GM23338 (cell line): ENCODE results near the gene ATP10B. TPM values are rescaled to one million over a fixed set of nuclear protein-coding genes. Genes with fewer than 3 reads are reported as not detected.

Experiments
- CREB1 ChIP-seq: fragments of 250-450 bp; sonication (Bioruptor Pico); IDR thresholded peaks from 2 replicates; pipeline ENCODE4 v1.5.0; 2020; ENCODE audit warnings: low read depth, mild to moderate bottlenecking, moderate library complexity
- EZH2 ChIP-seq: fragments of 200-600 bp; sonication (generic); IDR thresholded peaks from one replicate; pipeline ENCODE4 v1.8.0; 2017; ENCODE audit warnings: antibody characterized with exemption, mild to moderate bottlenecking, low read depth; ENCODE audit not compliant: unreplicated experiment
- JUNB ChIP-seq: IDR thresholded peaks from one replicate; pipeline ENCODE4 v1.6.1; 2016; ENCODE audit warnings: antibody characterized with exemption; ENCODE audit not compliant: unreplicated experiment
- NANOG ChIP-seq: IDR thresholded peaks from 2 replicates; pipeline ENCODE4 v1.6.1; 2016; ENCODE audit warnings: antibody characterized with exemption, borderline replicate concordance
- POLR2AphosphoS5 ChIP-seq: IDR thresholded peaks from 2 replicates; pipeline ENCODE4 v1.6.1; 2016; ENCODE audit warnings: antibody characterized with exemption, low read depth
- ZNF114 ChIP-seq: fragments of 250-450 bp; sonication (Bioruptor Pico); IDR thresholded peaks from 2 replicates; pipeline ENCODE4 v1.5.0; 2020; ENCODE audit warnings: mild to moderate bottlenecking, moderate library complexity
- polyA plus RNA-seq: library from polyadenylated mRNA; unstranded; fragments of >200 nt; fragmentation: Nextera tagmentation; extraction: Ambion mirVana; gene quantifications from 2 replicates; pipeline ENCODE4 v1.2.1, GENCODE V29; 2016
- total RNA-seq: library from RNA; depleted of rRNA; stranded (reverse); fragments of >200 nt; shearing (Covaris generic); gene quantifications from 2 replicates; pipeline ENCODE4 v1.2.3, GENCODE V29; 2014
- TF ChIP-seq, protein P1 (sequence below): fragments of 250-450 bp; sonication (Bioruptor Pico); IDR thresholded peaks from 2 replicates; pipeline ENCODE4 v1.5.0; 2020; ENCODE audit warnings: mild to moderate bottlenecking, moderate library complexity
- TF ChIP-seq, protein P2 (sequence below): IDR thresholded peaks from one replicate; pipeline ENCODE4 v1.6.1; 2018; ENCODE audit warnings: antibody characterized with exemption; ENCODE audit not compliant: unreplicated experiment

ATP10B gene
- total and polyA plus RNA-seq, 2 experiments from 2014 or later, result 0.11 to 0.14 TPM

GRCh38 chr5:160534914-160535313 lies 317.1 kb downstream of the ATP10B start (continued):
- TF ChIP-seq, protein P1, sequence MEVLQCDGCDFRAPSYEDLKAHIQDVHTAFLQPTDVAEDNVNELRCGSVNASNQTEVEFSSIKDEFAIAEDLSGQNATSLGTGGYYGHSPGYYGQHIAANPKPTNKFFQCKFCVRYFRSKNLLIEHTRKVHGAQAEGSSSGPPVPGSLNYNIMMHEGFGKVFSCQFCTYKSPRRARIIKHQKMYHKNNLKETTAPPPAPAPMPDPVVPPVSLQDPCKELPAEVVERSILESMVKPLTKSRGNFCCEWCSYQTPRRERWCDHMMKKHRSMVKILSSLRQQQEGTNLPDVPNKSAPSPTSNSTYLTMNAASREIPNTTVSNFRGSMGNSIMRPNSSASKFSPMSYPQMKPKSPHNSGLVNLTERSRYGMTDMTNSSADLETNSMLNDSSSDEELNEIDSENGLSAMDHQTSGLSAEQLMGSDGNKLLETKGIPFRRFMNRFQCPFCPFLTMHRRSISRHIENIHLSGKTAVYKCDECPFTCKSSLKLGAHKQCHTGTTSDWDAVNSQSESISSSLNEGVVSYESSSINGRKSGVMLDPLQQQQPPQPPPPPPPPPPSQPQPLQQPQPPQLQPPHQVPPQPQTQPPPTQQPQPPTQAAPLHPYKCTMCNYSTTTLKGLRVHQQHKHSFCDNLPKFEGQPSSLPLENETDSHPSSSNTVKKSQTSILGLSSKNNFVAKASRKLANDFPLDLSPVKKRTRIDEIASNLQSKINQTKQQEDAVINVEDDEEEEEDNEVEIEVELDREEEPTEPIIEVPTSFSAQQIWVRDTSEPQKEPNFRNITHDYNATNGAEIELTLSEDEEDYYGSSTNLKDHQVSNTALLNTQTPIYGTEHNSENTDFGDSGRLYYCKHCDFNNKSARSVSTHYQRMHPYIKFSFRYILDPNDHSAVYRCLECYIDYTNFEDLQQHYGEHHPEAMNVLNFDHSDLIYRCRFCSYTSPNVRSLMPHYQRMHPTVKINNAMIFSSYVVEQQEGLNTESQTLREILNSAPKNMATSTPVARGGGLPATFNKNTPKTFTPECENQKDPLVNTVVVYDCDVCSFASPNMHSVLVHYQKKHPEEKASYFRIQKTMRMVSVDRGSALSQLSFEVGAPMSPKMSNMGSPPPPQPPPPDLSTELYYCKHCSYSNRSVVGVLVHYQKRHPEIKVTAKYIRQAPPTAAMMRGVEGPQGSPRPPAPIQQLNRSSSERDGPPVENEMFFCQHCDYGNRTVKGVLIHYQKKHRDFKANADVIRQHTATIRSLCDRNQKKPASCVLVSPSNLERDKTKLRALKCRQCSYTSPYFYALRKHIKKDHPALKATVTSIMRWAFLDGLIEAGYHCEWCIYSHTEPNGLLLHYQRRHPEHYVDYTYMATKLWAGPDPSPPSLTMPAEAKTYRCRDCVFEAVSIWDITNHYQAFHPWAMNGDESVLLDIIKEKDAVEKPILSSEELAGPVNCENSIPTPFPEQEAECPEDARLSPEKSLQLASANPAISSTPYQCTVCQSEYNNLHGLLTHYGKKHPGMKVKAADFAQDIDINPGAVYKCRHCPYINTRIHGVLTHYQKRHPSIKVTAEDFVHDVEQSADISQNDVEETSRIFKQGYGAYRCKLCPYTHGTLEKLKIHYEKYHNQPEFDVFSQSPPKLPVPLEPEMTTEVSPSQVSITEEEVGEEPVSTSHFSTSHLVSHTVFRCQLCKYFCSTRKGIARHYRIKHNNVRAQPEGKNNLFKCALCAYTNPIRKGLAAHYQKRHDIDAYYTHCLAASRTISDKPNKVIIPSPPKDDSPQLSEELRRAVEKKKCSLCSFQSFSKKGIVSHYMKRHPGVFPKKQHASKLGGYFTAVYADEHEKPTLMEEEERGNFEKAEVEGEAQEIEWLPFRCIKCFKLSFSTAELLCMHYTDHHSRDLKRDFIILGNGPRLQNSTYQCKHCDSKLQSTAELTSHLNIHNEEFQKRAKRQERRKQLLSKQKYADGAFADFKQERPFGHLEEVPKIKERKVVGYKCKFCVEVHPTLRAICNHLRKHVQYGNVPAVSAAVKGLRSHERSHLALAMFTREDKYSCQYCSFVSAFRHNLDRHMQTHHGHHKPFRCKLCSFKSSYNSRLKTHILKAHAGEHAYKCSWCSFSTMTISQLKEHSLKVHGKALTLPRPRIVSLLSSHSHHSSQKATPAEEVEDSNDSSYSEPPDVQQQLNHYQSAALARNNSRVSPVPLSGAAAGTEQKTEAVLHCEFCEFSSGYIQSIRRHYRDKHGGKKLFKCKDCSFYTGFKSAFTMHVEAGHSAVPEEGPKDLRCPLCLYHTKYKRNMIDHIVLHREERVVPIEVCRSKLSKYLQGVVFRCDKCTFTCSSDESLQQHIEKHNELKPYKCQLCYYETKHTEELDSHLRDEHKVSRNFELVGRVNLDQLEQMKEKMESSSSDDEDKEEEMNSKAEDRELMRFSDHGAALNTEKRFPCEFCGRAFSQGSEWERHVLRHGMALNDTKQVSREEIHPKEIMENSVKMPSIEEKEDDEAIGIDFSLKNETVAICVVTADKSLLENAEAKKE (CRISPR knock-in tag), result no peak; the same call in 1 of the 2 replicates
- TF ChIP-seq POLR2AphosphoS5, result no peak
- TF ChIP-seq CREB1 (CRISPR knock-in tag), result no peak
- TF ChIP-seq, protein P2, sequence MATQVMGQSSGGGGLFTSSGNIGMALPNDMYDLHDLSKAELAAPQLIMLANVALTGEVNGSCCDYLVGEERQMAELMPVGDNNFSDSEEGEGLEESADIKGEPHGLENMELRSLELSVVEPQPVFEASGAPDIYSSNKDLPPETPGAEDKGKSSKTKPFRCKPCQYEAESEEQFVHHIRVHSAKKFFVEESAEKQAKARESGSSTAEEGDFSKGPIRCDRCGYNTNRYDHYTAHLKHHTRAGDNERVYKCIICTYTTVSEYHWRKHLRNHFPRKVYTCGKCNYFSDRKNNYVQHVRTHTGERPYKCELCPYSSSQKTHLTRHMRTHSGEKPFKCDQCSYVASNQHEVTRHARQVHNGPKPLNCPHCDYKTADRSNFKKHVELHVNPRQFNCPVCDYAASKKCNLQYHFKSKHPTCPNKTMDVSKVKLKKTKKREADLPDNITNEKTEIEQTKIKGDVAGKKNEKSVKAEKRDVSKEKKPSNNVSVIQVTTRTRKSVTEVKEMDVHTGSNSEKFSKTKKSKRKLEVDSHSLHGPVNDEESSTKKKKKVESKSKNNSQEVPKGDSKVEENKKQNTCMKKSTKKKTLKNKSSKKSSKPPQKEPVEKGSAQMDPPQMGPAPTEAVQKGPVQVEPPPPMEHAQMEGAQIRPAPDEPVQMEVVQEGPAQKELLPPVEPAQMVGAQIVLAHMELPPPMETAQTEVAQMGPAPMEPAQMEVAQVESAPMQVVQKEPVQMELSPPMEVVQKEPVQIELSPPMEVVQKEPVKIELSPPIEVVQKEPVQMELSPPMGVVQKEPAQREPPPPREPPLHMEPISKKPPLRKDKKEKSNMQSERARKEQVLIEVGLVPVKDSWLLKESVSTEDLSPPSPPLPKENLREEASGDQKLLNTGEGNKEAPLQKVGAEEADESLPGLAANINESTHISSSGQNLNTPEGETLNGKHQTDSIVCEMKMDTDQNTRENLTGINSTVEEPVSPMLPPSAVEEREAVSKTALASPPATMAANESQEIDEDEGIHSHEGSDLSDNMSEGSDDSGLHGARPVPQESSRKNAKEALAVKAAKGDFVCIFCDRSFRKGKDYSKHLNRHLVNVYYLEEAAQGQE, result no peak
- TF ChIP-seq NANOG, result no peak
- TF ChIP-seq EZH2, result no peak
- TF ChIP-seq JUNB, result no peak
- no peak for TF ChIP-seq ZNF114 (CRISPR knock-in tag)
